ENCODE measurements around the gene FTSJ3. TPM values are rescaled to one million over a fixed set of nuclear protein-coding genes. Genes with fewer than 3 reads are reported as not detected.

FTSJ3 gene, protein sequence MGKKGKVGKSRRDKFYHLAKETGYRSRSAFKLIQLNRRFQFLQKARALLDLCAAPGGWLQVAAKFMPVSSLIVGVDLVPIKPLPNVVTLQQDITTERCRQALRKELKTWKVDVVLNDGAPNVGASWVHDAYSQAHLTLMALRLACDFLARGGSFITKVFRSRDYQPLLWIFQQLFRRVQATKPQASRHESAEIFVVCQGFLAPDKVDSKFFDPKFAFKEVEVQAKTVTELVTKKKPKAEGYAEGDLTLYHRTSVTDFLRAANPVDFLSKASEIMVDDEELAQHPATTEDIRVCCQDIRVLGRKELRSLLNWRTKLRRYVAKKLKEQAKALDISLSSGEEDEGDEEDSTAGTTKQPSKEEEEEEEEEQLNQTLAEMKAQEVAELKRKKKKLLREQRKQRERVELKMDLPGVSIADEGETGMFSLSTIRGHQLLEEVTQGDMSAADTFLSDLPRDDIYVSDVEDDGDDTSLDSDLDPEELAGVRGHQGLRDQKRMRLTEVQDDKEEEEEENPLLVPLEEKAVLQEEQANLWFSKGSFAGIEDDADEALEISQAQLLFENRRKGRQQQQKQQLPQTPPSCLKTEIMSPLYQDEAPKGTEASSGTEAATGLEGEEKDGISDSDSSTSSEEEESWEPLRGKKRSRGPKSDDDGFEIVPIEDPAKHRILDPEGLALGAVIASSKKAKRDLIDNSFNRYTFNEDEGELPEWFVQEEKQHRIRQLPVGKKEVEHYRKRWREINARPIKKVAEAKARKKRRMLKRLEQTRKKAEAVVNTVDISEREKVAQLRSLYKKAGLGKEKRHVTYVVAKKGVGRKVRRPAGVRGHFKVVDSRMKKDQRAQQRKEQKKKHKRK
- total RNA-seq: 38.5 and 71.2 TPM in 2 replicates

GRCh38 chr17:63827002-63827800 is at the start of gene FTSJ3, which contains the start of gene PSMC5:
FTSJ3 (minus strand) TSS chr17:63827663; CDS start chr17:63826902, 761 bp downstream.
PSMC5 (plus strand) TSS chr17:63827431; CDS start chr17:63827491, 60 bp downstream.

GRCh38 chr17:63873577-63873976 is 46.1 kb upstream of the FTSJ3 start, which contains the start of gene CSH2:
CSH2 (minus strand) TSS chr17:63873677; CDS start chr17:63873614, 63 bp downstream.

GRCh38 chr17:63842540-63843386 is 15.3 kb upstream of the FTSJ3 start, which contains the start of gene SMARCD2:
SMARCD2 (minus strand) TSS chr17:63842685; CDS start chr17:63842674, 11 bp downstream.

GRCh38 chr17:63774141-63774968 is 53.1 kb downstream of the FTSJ3 start, which contains the start of gene DDX42:
DDX42 (plus strand) TSS chr17:63774170; CDS start chr17:63787050, 12,880 bp downstream.

GRCh38 chr17:63773272-63774140 is 54.0 kb downstream of the FTSJ3 start, which contains the start of gene CCDC47:
CCDC47 (minus strand) TSS chr17:63773597; CDS start chr17:63766175, 7,422 bp downstream.

Other genes with a start within 250 kb of the FTSJ3 start
- 14.2 and 23.5 TPM in 2 replicates for gene TACO1, start 226.8 kb downstream of the FTSJ3 start, total RNA-seq
- 41.1 and 43.2 TPM in 2 replicates for gene MAP3K3, start 205.2 kb downstream of the FTSJ3 start, total RNA-seq
- gene LIMD2, start 127.5 kb downstream of the FTSJ3 start, total RNA-seq: 9.9 and 16.6 TPM in 2 replicates
- 19.3 and 35.8 TPM in 2 replicates for gene STRADA, start 85.9 kb downstream of the FTSJ3 start, total RNA-seq
- gene CCDC47, start 54.1 kb downstream of the FTSJ3 start, total RNA-seq: 64.7 and 105 TPM in 2 replicates
- 71.2 and 81.4 TPM in 2 replicates for gene DDX42, start 53.5 kb downstream of the FTSJ3 start, total RNA-seq
- 41.9 and 47.3 TPM in 2 replicates for gene PSMC5, start 232 bp downstream of the FTSJ3 start, total RNA-seq
- gene SMARCD2, start 15.0 kb upstream of the FTSJ3 start, total RNA-seq: 70.2 and 88.3 TPM in 2 replicates
- 0.14 TPM in 1 of 2 replicates, not detected in the other for gene CSH2, start 46.0 kb upstream of the FTSJ3 start, total RNA-seq
- gene GH2, start 54.3 kb upstream of the FTSJ3 start, total RNA-seq: not detected in 2 replicates
- not detected in 2 replicates for gene CSH1, start 68.9 kb upstream of the FTSJ3 start, total RNA-seq
- not detected in 2 replicates for gene CSHL1, start 83.6 kb upstream of the FTSJ3 start, total RNA-seq
- not detected in 2 replicates for gene GH1, start 91.2 kb upstream of the FTSJ3 start, total RNA-seq
- not detected in 2 replicates for gene CD79B, start 104.7 kb upstream of the FTSJ3 start, total RNA-seq
- under 0.01 TPM in 1 of 2 replicates, not detected in the other for gene SCN4A, start 145.3 kb upstream of the FTSJ3 start, total RNA-seq
- 0.14 and 0.44 TPM in 2 replicates for gene PRR29, start 170.7 kb upstream of the FTSJ3 start, total RNA-seq
- 2.4 and 2.7 TPM in 2 replicates for gene ICAM2, start 193.0 kb upstream of the FTSJ3 start, total RNA-seq

Measured in placental pericyte (primary cell).